Nephron (organoid): ENCODE data around the gene CTSW.

ENCODE experiments used
- H3K27ac Mint-ChIP-seq, 3 experiments: 2 replicates each; pipeline ENCODE4 v1.8.0; 2020; ENCODE audit warnings: mixed read lengths in 3 of 3, mild to moderate bottlenecking in 2 of 3, moderate library complexity in 1 of 3
- H3K27me3 Mint-ChIP-seq: 2 replicates; pipeline ENCODE4 v1.8.0; 2021; ENCODE audit warnings: low read depth, mild to moderate bottlenecking, moderate library complexity, mixed read lengths
- H3K36me3 Mint-ChIP-seq: 2 replicates; pipeline ENCODE4 v1.8.0; 2020; ENCODE audit warnings: low read depth, mixed read lengths
- H3K4me1 Mint-ChIP-seq: 2 replicates; pipeline ENCODE4 v1.8.0; 2020; ENCODE audit warnings: mixed read lengths
- H3K4me3 Mint-ChIP-seq, 3 experiments: 2 replicates each; pipeline ENCODE4 v1.8.0; 2020; ENCODE audit warnings: mild to moderate bottlenecking in 3 of 3, mixed read lengths in 3 of 3, moderate library complexity in 2 of 3
- H3K9me3 Mint-ChIP-seq: 2 replicates; pipeline ENCODE4 v1.8.0; 2020; ENCODE audit warnings: mixed read lengths
- CTCF ChIP-seq, 3 experiments: fragments of 200-600 bp; sonication (generic); IDR thresholded peaks; one replicate each; pipeline ENCODE4 v1.5.0; 2021; ENCODE audit warnings: antibody characterized with exemption in 3 of 3; ENCODE audit not compliant: unreplicated experiment in 3 of 3

The CTSW gene

DNA sequence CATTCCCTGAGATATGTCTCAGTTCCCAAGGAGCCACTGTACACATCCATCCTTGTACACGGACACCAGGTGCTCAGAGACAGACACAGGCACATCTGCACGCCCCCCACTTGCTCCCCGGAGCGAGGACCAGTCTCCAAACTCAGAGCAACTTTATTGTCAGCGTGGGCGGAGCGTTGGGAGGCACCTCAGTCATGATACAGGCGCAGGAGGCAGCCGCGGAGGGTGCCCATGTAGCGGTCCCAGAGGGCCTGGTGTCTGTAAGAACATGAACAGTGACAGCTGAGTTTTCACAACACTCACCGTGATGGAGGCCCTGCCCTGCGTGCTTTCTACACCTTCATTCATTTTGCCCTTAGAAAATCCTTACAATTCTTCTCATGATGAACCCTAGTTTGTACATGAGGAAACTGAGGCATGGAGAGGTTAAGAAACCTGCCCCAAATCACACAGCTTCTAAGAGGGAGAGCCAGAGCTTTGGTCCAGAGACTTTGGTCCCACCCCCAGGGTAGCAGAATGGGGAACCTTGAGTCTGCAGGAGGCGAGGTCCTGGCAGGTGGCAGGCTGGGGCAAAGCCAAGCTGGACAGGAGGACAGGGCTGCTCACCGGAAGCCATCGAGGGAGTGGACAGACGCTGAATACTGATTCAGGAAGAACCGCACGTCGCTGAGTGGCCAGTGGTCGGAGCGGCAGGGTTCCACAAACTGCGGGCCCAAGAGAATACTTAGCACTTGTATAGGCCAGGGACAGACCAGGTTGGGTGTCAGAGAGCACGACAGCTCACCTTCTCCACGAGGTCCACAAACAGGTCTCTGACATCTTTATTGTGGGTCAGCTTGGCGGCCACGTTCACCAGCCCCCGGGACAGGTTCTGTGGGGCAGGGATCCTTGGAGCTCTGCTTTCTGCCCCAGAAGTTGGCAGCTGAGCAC, 4.4 kb downstream of the CTSW start:
- Mint-ChIP-seq H3K4me3 (no peak overlapping the region), H3K36me3 (peaks cover 25% of the 10 kb centered on the region), H3K9me3 (no peaks in the 10 kb centered on the region), H3K27ac (peak overlapping the region in 1 of 3 experiments; percentile 60), H3K27me3 (no peaks in the 10 kb centered on the region), H3K4me1 (peaks cover 18% of the 10 kb centered on the region)
- no peak for TF ChIP-seq CTCF (IDR thresholded peaks at IDR 0.05; ENCODE audit: unreplicated experiment in 3 of 3)

- peaks cover 25% of the 10 kb centered on the region for H3K36me3 Mint-ChIP-seq
Observed at GRCh38 chr11:65884716-65885092, 5.1 kb downstream of the CTSW start.

GRCh38 chr11:65885231-65885630, 5.6 kb downstream of the CTSW start:
- TF ChIP-seq CTCF (IDR thresholded peaks at IDR 0.05; ENCODE audit: unreplicated experiment in 3 of 3), result no peak
- Mint-ChIP-seq H3K4me3 (no peak overlapping the region), H3K27me3 (no peaks in the 10 kb centered on the region), H3K27ac (no peak overlapping the region), H3K9me3 (no peaks in the 10 kb centered on the region), H3K36me3 (peaks cover 25% of the 10 kb centered on the region), H3K4me1 (peaks cover 29% of the 10 kb centered on the region)

More at GRCh38 chr11:65884716-65885092, 5.1 kb downstream of the CTSW start:
- peaks cover 24% of the 10 kb centered on the region for H3K4me1 Mint-ChIP-seq
- H3K27ac Mint-ChIP-seq, result peak overlapping the region in 1 of 3 experiments; percentile 60
- peak overlapping the region; percentile 61 to 79 (median 66) for H3K4me3 Mint-ChIP-seq
- H3K27me3 Mint-ChIP-seq, result no peaks in the 10 kb centered on the region
- no peaks in the 10 kb centered on the region for H3K9me3 Mint-ChIP-seq
- TF ChIP-seq CTCF (IDR thresholded peaks at IDR 0.05; ENCODE audit: unreplicated experiment in 3 of 3), result peak; percentile 98 to 99 (median 98)

- Mint-ChIP-seq H3K4me1 (peaks cover 31% of the 10 kb centered on the region), H3K4me3 (peak overlapping the region; percentile 88 to 92 (median 90)), H3K9me3 (no peaks in the 10 kb centered on the region), H3K27me3 (no peaks in the 10 kb centered on the region), H3K27ac (no peak overlapping the region), H3K36me3 (peaks cover 25% of the 10 kb centered on the region)
- TF ChIP-seq CTCF (IDR thresholded peaks at IDR 0.05; ENCODE audit: unreplicated experiment in 3 of 3), result no peak
Observed at GRCh38 chr11:65885808-65886536, 6.3 kb downstream of the CTSW start.

DNA sequence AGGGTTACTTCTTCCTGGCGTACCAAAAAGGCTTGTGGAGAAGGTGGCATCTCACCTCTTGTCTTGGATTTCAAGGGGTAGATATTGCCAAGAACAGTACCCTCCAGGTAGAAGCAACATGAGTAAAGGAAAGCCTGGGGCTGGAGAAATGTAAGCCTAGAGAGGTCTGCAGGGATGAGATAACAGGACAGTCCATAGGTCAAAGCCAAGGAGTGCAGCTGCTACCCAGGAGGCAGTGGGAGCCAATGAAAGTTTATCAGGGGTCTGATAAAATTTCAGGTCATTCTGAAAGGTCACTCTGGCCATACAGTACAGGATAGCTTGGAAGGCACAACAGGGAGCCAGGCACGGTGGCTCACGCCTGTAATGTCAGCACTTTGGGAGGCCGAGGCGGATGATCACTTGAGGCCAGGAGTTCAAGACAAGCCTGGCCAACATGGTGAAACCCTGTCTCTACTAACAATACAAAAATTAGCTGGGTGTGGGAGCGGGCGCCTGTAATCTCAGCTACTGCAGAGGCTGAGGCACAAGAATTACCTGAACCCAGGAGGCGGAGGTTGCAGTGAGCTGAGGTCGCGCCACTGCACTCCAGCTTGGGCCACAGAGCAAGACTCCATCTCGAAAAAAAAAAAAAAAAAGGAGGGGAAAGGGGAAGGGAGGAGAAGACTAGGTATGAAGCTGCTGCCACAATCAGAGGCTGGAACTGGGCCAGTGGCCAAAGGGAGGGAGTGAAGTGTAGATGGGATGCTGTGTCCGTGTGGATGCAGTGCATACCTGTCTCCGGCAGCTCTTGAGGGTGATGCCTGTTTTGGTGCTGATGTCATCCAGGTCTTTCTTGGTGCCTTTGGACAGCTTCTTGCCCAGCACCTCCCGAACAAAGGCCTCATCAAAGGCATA, 7.4 kb downstream of the CTSW start:
- Mint-ChIP-seq H3K4me3 (peak overlapping the region; percentile 88 to 92 (median 90)), H3K4me1 (peaks cover 34% of the 10 kb centered on the region), H3K27me3 (peaks cover under 1% of the 10 kb centered on the region), H3K9me3 (no peaks in the 10 kb centered on the region), H3K36me3 (peaks cover 25% of the 10 kb centered on the region), H3K27ac (peak overlapping the region; percentile 92 to 98 (median 97))
- TF ChIP-seq CTCF (IDR thresholded peaks at IDR 0.05; ENCODE audit: unreplicated experiment in 3 of 3), result no peak
